NCI-H1417 treated with DMSO at 0.1 percent for 48 hours (cell line): ENCODE data around the gene FMNL2.
"Not testable (repeated sequence)": the region's sequence is repeated elsewhere in the genome, so short reads cannot be mapped to it uniquely, and the experiment has no call there.

Experiments used
- DNase-seq: peaks from one replicate; lab custom pipeline; 2025; lab: John Stamatoyannopoulos, UW

FMNL2 gene

GRCh38 chr2:152376385-152376784 is 41.4 kb downstream of the FMNL2 start:
- DNase-seq: no peak

- no peak for DNase-seq
Measured at GRCh38 chr2:152376968-152377367, 42.0 kb downstream of the FMNL2 start.

DNA sequence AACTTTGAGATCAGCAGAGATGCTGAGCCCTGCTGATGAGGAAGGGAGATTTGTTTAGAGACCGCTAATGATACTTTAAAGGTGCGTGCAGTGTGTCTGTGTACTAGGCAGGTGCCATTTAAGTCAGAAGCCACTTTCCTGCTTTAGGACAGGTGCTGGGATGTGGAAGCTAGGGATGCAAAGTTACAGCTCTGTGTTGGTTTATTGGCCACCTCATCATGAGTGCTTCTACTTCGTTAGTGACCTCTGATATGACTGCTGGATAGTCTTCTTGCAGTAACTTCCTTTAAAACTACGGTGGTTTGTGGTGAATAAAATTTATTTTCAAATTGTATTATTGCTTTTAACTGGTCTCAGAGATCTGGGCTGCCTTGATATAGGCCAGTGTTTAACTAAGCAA is 44.1 kb downstream of the FMNL2 start:
- DNase-seq: no peak

- DNase-seq: no peak
Measured at GRCh38 chr2:152380261-152381055, 45.5 kb downstream of the FMNL2 start.

- no peak for DNase-seq
Measured at GRCh38 chr2:152383702-152384101, 48.7 kb downstream of the FMNL2 start.

DNA sequence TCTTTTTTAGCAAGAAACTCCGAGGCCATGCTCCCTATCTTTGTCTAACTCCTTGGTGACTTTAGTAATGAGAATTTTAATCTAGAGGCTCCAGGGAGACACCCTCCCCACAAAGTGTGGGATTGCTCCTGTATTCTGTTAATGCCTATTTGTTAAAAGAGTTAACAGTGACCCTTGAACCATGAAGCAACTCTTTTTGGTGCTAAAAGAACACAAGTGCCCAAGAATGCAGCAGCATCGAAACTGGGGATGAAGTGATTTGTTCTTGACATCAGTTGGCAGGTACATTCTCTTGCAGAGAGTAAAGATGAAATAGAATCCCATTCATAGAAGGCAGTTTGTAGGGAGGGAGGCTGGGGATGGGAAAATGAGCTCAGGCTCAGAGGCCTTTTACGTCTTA is 50.0 kb downstream of the FMNL2 start:
- DNase-seq: no peak

DNA sequence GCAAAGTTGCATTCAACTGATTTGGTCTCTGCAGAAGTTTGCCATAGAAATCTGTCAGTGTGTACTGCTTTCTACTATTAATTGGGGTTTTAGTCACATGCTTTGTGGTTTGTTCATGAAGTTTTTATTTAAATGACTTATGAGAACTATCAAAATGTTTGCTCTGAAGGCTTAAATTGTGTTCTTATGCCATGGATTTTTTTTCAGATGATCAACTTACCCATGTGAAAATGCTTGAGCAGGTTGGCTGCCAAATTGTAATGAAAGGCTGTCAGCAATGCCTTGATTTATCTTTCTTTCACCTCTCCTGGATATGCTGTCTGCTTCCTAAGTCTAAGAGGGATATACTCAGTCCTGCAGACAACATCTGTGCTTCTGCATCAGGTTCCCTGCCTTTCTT is 50.7 kb downstream of the FMNL2 start:
- DNase-seq: no peak

- DNase-seq: no peak
Measured at GRCh38 chr2:152386266-152386665, 51.3 kb downstream of the FMNL2 start.

DNA sequence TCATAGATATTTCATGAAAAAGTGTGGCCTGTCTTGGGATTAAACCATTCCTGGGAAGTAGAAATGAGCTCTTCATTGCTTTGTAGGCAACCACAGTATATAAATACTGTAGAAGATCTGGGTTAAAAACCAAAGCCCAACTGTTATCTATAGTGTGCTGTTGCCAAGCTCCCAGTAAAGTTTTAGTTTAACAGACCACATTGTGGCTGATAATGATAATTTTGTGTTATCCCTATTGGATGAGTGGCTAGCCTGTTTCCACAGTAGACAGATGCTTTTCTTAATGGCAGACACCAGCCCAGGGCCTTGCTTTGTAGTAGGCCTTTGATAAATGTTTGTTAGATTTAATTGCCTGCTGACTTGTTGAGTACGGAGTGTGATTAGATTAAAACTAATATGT is 52.1 kb downstream of the FMNL2 start:
- DNase-seq: no peak

DNA sequence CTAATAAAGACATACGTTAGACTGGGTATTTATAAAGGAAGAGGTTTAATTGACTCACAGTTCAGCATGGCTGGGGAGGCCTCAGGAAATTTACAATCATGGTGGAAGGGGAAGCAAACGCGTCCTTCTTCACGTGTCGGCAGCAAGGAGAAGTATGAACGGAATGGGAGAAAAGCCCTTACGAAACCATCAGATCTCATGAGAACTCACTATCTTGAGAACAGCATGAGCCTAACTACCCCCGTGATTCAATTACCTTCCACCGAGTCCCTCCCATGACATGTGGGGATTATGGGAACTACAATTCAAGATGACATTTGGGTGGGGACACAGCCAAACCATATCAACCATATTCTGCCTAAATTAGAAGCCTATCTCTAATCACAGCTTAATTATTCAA is 53.3 kb downstream of the FMNL2 start:
- not testable (repeated sequence) for DNase-seq

- DNase-seq: no peak
Measured at GRCh38 chr2:152389483-152389882, 54.5 kb downstream of the FMNL2 start.

- DNase-seq: no peak
Measured at GRCh38 chr2:152390837-152391236, 55.9 kb downstream of the FMNL2 start.

- DNase-seq: no peak
Measured at GRCh38 chr2:152391318-152391717, 56.3 kb downstream of the FMNL2 start.

- no peak for DNase-seq
Measured at GRCh38 chr2:152393377-152393776, 58.4 kb downstream of the FMNL2 start.

GRCh38 chr2:152394326-152394725 is 59.4 kb downstream of the FMNL2 start:
- DNase-seq: no peak

DNA sequence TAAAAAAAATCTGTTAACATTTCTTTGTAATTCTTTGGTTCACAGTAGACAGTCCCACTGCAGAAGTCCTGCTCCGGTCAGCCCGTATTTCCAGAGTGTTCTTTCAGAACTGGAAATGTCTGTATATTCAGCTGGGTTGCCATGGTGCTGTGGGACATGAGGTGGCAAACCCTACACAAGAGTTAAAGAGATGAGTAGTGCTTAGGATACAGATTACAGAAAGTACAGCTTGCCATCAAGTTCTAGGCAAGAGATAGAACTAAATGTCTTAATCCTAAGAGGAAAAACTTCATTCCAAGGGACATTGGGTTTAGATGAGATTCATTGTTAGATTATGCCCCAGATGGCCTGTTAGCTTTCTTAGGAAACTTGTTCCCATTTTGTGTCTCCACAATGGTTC is 60.1 kb downstream of the FMNL2 start:
- no peak for DNase-seq

DNA sequence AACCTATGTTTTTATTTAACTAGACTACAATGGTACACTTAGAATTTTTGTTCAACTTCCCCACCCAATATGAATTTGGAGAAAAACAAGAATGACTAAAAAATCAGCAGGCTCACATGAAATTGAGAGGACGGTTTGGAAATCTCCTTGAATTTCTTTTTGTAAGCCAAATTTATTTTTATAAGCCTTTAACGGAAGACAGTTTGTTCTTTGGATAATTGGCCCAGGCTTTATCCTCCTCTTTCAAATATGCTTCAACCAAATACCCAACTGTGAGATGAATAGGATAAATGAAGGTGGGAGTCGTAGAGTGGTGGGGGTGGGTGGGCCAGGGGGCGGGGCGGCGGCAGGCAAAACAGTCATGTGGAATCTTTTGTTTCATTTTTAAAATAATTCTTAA is 60.6 kb downstream of the FMNL2 start:
- no peak for DNase-seq

DNA sequence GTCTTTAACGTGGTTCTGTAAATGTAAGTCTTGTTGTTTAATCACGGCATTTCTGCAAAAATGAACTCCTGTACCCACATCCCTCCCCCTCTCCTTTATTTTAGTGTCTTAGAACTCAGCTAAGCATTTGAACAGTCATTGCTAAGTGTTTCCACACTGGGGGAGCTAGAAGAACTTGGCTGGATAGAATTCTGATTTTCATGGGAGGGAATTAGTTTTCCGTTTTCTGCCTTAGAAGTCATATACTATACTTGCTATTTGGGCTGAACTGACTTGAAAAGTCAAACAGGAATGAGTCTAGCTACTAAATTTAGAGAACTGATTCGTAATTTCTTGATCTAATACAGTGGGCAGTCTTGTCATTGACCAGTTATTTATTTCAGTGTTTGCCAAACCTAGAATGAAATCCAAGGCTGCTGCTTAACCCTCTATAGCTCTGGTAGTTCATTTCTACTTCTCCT is 61.1 kb downstream of the FMNL2 start:
- DNase-seq: no peak

GRCh38 chr2:152396763-152397162 is 61.8 kb downstream of the FMNL2 start:
- no peak for DNase-seq

GRCh38 chr2:152399003-152399402 is 64.0 kb downstream of the FMNL2 start:
- no peak for DNase-seq

DNA sequence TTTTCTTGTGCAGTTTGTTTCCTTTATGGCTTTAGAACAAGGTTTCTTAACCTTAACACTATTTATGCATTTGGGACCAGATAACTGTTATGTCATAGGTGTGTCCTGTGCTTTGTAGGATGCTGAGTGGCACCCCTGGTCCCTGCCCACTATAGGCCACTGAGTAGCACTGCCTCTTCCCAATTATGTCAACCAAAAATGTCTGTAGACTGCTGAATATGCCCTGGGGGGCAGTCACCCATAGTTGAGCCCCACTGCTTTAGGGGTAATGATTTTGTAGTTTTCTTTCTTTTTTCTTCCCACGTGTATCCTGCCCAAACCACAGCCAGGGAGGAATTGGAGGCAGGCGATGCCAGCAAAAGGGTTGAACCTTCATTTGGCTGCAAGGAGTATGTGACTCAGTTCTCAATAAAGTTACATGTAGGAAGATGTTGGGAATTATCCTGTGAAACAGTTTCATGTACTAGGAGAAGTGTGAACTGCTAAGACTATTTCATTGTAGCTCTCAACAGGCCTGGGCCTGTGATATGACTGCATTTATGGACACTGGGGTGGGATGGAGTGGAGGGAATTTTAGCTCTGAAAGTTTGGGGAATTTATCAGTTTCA is 65.7 kb downstream of the FMNL2 start:
- DNase-seq: no peak

- DNase-seq: no peak
Measured at GRCh38 chr2:152402780-152403759, 68.1 kb downstream of the FMNL2 start.
